ENCODE measurements around the gene CREB3L2.
A peak's percentile ranks its signal among the peaks of the same experiment; 100 is the strongest.
"Not testable (repeated sequence)": the region's sequence is repeated elsewhere in the genome, so short reads cannot be mapped to it uniquely, and the experiment has no call there.

Gene CREB3L2

DNA sequence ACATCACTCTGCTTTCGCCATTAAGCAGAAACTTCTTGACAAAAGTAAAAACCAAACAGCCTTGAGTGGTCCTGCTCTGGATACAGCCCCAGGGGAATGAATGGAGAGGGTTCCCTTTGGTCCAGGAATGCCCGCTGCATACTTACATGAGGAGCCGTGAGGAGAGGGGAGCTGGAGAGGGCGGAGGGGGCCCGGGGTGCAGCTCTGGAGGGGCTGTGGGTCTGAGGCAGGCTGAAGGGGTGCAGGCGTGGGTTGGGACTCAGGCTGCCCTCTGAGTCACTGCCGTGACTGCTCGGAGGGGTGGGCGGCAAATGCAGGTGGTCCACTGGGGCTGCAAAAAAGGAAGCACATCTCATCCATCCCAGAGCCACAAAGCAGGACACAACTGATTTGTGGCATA is 93.8 kb downstream of the CREB3L2 start:
- FAIRE-seq: no peak

DNA sequence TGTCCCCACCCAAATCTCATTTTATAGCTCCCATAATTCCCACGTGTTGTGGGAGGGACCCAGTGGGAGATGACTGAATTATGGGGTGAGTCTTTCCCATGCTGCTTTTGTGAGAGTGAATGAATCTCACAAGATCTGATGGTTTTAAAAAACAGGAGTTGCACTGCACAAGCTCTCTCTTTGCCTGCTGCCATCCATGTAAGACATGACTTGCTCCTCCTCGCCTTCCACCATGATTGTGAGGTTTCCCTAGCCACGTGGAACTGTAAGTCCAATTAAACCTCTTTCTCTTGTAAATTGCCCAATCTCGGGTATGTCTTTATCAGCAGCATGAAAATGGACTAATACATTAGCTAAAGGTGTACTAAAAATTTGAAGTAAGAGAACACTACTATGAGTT is 95.2 kb downstream of the CREB3L2 start:
- not testable (repeated sequence) for FAIRE-seq; DNase-seq (ENCODE audit: low spot score)

More for the DNA sequence above, 93.8 kb downstream of the CREB3L2 start:
- no peak for DNase-seq (ENCODE audit: low spot score)

DNA sequence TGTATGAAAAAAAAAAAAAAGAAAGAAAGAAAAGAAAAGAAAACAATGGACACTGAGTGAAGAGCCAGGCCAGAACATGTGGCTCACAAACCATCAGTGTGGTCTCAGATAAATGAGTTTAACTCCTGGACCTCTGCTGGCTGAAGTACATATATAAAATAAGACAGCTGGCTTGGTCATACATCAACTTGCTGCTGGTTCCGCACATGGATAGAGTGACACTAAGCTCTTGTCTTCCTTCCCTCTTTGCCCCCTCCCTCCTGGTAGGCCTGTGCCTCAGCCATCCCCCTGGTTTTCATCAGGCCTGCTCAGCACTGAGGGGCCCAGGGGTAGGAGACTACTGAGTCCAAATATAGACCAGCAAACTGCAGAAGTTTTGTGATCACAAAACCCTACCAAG is 97.1 kb downstream of the CREB3L2 start:
- DNase-seq (ENCODE audit: low spot score) (no peak), FAIRE-seq (no peak)

DNA sequence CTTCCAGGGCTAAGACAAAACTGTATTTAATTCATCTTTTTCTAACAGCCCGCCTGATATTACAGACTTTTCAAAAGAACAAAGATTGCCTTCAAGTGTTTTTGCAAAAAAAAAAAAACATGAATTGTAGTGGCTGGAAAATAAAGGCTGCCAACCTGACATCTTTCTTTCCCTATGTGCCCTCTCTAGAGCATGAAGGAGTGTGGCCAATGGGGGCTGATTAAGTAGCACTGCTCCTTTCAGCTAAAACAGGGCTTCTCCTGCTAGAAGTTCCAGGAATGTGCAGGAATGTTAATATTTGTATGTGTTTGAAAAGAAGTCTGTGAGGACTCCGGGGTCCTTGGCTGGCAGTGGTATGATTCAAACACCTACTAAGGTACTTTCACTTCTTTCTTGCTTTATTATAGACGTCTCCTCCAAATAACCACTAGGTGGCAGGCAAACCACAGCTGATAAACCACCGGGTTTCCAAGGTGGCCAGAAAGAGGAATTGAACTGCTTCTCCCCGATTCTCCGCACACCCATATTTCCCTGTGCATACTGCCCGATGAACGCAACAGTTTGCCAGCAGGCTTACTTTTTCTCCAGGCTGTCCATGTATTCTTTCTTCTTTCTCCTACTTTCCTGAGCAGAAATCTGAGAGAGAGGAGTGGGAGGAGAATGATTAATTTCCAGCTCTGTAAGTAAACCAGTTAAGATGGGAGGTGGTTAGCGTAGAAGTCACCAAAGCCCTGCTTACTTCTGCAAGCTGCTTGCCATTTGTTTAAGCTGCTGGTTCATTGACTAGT is 98.3 kb downstream of the CREB3L2 start:
- no peak for FAIRE-seq
- DNase-seq (ENCODE audit: low spot score): peak; percentile 49

DNA sequence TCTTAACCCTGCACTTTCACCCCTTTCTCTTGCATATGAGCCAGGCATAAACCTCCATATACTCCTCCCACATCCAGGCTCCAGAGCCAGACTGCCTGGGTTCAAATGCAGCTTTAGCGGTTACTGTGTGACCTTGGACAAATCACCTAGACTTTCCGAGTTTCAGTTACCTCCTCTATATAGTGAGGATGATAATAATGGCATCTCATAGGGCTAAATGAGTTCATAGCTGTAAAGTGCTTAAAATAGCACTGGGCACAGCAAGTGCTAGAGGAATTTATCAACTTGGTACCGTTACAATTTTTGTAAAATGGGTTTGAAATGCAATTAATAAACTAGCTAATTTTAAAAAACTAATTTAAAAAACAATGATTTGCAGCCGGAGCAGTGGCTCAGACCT is 101.7 kb downstream of the CREB3L2 start:
- FAIRE-seq (no peak), DNase-seq (ENCODE audit: low spot score) (no peak)

DNA sequence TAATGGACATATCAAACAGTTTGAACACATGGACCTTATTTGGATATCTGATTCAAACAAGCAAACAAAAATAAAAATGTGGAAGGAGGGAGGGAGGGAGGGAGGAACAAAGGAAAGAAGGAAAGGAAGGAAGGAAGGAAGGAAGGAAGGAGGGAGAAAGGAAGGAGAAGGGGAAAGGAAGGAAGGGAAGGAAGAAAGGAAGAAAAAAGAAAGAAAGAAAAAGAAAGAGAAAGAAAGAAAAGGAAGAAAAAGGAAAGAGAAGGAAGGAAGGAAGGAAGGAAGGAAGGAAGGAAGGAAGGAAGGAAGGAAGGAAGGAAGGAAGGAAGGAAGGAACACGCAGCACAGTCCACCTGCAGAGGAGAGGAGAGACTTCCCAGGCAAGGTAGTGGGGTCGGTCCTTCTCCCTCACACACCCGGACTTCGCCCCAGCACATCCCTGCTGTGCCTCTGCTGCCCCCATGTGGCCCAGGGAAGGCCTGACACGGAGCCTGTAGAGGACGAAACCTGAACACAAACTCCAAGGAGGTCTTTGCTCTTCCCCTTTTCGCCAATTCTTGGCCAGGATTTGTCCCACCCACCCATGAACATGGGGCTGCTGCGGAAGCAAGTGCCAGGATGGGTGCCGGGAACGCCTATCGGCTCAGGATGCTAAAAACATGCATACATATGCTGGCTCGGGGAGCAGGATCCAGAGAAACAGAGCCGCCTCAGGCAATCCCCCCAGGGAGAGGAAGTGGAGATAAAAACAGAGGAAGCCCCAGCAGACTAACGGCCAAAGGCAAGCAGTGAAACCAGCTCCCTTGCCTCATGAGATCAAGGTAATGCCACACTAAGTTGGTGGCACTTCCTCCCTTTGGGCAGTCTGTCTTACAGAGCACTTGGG is 102.8 kb downstream of the CREB3L2 start:
- FAIRE-seq (no peak), DNase-seq (ENCODE audit: low spot score) (peak; percentile 71)

GRCh38 chr7:137895301-137896221 is 106.3 kb downstream of the CREB3L2 start:
- no peak for DNase-seq (ENCODE audit: low spot score)

GRCh38 chr7:137893143-137893742 is 108.6 kb downstream of the CREB3L2 start:
- DNase-seq (ENCODE audit: low spot score) (no peak), FAIRE-seq (no peak)

More at GRCh38 chr7:137895301-137896221, 106.3 kb downstream of the CREB3L2 start:
- FAIRE-seq: no peak

GRCh38 chr7:137891016-137891655 is 110.8 kb downstream of the CREB3L2 start:
- DNase-seq (ENCODE audit: low spot score) (no peak), FAIRE-seq (no peak)

DNA sequence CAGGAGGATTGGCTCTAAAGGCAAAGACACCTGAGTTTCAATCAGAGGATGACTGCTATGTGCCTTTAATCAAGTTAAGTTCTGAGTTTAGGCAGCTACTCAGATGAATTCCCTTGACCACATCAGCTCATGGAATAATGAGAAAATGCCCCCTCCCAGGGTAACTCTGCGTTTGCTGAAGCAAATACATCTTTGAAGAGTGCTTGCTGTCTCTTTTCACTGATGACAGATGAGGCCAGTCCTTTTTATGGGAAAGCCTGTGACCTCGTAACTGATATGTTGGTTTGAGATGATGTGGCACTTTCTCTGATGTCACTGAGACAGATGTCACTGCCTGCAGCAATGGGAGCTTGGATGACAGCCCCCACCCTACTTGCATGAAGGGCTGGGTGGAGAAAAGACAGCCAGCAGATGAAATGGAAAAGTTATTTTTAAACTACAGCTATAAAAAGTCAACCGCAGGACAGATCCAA is 111.4 kb downstream of the CREB3L2 start:
- FAIRE-seq: no peak
- DNase-seq (ENCODE audit: low spot score): no peak

DNA sequence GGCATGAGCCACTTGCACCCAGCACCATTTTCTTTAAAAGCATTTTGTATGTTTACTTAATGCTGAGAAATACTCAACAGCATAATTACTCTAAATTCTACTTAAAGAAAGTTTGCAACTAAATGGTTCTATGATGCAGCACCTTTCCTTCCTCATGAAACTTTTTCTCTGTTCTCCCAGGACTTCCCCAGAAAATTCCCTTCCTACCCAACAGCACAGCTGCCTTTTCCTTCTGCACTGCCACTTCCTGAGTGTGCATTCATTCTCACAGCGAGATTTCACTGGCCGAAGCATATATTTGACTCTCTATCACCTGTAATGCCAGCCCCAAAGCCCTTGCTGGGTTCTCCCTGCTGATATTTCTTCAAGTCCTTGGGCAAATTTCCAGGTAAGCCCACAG is 113.6 kb downstream of the CREB3L2 start:
- FAIRE-seq: no peak
- no peak for DNase-seq (ENCODE audit: low spot score)

GRCh38 chr7:137886746-137887145 is 115.1 kb downstream of the CREB3L2 start:
- FAIRE-seq (no peak), DNase-seq (ENCODE audit: low spot score) (no peak)

DNA sequence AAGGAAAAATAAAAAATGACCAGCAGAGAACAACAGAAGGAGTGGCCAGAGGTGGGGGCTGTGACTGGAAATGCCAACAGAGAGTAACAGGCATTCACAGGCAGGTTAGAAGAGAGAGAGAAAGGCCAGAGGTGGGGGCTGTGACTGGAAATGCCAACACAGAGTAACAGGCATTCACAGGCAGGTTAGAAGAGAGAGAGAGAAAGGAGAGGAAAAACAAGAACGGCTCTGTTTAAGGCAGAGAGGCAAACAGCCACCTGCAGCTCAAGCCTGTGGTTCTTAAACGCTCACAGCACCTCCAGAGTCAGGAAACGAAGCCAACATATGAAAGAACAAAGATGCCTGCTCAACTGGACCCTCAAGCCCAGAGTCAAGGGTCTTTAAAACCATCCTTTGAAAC is 115.6 kb downstream of the CREB3L2 start:
- FAIRE-seq (no peak), DNase-seq (ENCODE audit: low spot score) (no peak)

GRCh38 chr7:137885678-137886077 is 116.2 kb downstream of the CREB3L2 start:
- FAIRE-seq: no peak
- DNase-seq (ENCODE audit: low spot score): no peak

DNA sequence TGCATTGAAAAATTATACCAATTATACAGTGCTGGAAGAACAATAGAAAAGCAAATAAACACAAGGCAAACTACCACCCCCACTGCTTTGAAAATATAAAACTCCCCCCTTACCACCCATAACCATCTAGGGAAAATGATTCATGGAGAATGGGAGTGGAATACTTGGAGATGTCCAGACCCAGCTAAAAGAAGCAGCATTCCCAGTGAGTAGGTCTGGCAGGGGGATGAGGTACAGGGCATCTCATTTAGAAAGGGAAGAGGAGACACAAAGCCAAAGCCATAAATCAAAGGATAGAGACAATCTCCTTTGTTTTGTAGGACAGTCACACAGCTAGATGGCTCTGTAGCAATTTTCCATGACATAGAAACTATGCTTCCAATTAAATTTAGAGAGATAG is 119.1 kb downstream of the CREB3L2 start:
- FAIRE-seq (no peak), DNase-seq (ENCODE audit: low spot score) (peak; percentile 11)

DNA sequence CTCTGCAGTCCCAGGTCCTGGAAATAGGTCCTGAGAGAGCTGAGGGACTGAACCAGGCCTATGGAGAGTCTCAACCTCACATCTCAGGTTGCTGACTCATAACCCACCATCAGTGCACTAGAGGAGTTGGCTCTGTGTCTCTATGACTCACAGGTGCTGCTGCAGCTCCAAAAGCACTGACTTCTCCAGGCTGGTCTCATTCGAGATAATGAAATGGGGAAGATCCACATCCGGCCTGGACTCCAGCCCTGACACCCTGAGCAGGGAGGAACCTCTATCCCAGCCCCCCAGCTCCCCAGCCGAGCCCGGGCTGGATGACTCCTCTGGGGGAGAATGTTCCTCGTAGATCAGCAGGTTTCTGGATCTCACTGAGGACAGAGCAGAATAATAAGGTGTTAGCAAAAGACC is 119.6 kb downstream of the CREB3L2 start:
- FAIRE-seq: no peak

DNA sequence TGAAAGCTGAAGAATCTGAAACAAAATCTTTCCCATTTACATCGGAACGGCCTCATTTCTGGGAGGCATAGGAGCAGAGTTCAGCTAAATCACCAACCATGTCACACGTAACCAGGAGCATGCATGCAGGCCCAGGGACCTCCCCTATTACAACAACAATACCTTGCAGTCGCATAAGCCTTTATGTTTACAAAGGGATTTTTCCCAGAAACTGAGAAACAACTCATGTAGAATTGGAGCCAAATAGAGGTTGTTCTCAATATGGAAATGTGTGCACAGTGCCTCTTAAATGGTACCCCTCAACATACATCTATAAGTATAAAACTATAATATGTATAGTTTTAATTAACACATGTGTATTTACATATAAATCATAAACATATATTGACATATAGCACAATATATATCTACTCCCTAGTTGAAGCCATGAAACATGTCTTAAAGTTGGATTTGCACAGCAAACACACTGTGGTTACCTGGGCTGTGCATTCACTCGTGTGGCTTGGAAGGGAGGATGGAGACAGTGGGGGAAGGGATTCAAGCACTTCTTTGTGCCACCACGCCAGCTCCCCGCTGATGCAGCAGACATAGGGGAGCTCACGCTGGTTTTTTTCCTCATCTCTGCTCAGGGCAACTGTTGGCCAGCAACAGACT is 120.2 kb downstream of the CREB3L2 start:
- FAIRE-seq (no peak), DNase-seq (ENCODE audit: low spot score) (no peak)

More for the DNA sequence above, 119.6 kb downstream of the CREB3L2 start:
- peak; percentile 92 for DNase-seq (ENCODE audit: low spot score)

DNA sequence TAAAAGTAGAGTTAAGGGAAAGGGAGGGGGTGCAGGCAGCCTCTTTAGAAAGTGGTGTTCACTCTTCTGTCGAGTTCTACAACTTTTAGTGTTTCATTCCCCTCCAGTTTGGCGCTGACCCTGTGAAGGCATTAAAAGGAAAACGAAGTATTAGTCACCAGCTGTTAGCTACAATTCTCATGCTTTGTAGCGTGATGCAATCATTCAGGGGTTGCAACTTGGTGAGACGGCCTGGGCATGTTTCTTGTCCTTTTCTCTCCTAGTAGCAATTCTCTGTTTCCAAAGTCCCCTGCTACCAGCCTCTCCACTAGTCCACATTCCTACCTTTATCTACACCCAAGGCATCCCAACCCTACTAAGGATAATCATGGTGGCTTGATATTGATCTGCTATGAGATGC is 121.5 kb downstream of the CREB3L2 start:
- DNase-seq (ENCODE audit: low spot score): no peak
- no peak for FAIRE-seq

- no peak for DNase-seq (ENCODE audit: low spot score)
- FAIRE-seq: no peak
Measured at GRCh38 chr7:137879357-137880158, 122.3 kb downstream of the CREB3L2 start.
